Activated T-cell treated with anti-CD3 and anti-CD28 coated beads, Interleukin-2, amount 50 U/mL, for 24 hours (primary cell): ENCODE measurements around the gene SCN5A.

Experiments
- DNase-seq: peaks from one replicate; pipeline ENCODE4 v3.0.0-alpha.2; 2020
- H3K27ac Mint-ChIP-seq: 2 replicates; pipeline ENCODE4 v1.8.0; 2020; ENCODE audit warnings: mild to moderate bottlenecking, mixed read lengths
- H3K27me3 Mint-ChIP-seq: 2 replicates; pipeline ENCODE4 v1.8.0; 2020; ENCODE audit warnings: mixed read lengths
- H3K36me3 Mint-ChIP-seq: 2 replicates; pipeline ENCODE4 v1.8.0; 2020; ENCODE audit warnings: low read depth, mixed read lengths
- H3K4me1 Mint-ChIP-seq: 2 replicates; pipeline ENCODE4 v1.8.0; 2020; ENCODE audit warnings: low read depth, mixed read lengths
- H3K4me3 Mint-ChIP-seq: 2 replicates; pipeline ENCODE4 v1.8.0; 2020; ENCODE audit warnings: mild to moderate bottlenecking, moderate library complexity, mixed read lengths
- H3K9me3 Mint-ChIP-seq: 2 replicates; pipeline ENCODE4 v1.8.0; 2020; ENCODE audit warnings: mixed read lengths

SCN5A gene

GRCh38 chr3:38608086-38608775 lies 41.3 kb downstream of the SCN5A start:
- H3K36me3 Mint-ChIP-seq = no peaks in the 10 kb centered on the region
- no peak for DNase-seq
- H3K4me1 Mint-ChIP-seq = no peaks in the 10 kb centered on the region
- no peaks in the 10 kb centered on the region for H3K27me3 Mint-ChIP-seq
- no peaks in the 10 kb centered on the region for H3K9me3 Mint-ChIP-seq
- H3K27ac Mint-ChIP-seq = no peak overlapping the region
- H3K4me3 Mint-ChIP-seq = no peak overlapping the region

DNA sequence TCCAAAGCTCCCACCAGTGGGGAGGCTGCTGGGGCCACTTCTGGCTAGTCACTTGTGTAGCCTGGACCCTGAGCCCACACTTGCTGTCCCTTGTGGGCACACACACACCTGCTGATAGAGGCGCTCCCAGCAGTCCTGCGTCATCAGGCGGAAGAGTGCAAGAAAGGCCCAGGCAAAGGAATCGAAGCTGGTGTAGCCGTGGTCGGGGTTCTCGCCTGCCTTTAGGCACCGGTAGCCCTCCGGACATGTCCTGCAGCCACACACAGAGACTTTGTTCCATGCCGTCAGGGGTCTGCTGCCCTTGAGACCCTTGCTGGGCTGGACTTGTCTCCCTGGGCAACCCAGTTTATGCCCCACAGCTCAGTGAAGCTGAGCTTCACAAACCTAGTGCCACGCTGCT lies 42.9 kb downstream of the SCN5A start:
- Mint-ChIP-seq H3K36me3 (no peaks in the 10 kb centered on the region), H3K27ac (no peak overlapping the region), H3K27me3 (no peaks in the 10 kb centered on the region), H3K9me3 (no peaks in the 10 kb centered on the region), H3K4me3 (no peak overlapping the region), H3K4me1 (no peaks in the 10 kb centered on the region)
- no peak for DNase-seq

- Mint-ChIP-seq H3K27me3 (no peaks in the 10 kb centered on the region), H3K4me1 (no peaks in the 10 kb centered on the region), H3K27ac (no peak overlapping the region), H3K4me3 (no peak overlapping the region), H3K9me3 (no peaks in the 10 kb centered on the region), H3K36me3 (no peaks in the 10 kb centered on the region)
- DNase-seq = no peak
These were observed 43.5 kb downstream of the SCN5A start for GRCh38 chr3:38605981-38606380.

- Mint-ChIP-seq H3K4me1 (no peaks in the 10 kb centered on the region), H3K4me3 (no peak overlapping the region), H3K27ac (no peak overlapping the region), H3K27me3 (no peaks in the 10 kb centered on the region), H3K9me3 (no peaks in the 10 kb centered on the region), H3K36me3 (no peaks in the 10 kb centered on the region)
- no peak for DNase-seq
These were observed 45.2 kb downstream of the SCN5A start for GRCh38 chr3:38604246-38604645.

DNA sequence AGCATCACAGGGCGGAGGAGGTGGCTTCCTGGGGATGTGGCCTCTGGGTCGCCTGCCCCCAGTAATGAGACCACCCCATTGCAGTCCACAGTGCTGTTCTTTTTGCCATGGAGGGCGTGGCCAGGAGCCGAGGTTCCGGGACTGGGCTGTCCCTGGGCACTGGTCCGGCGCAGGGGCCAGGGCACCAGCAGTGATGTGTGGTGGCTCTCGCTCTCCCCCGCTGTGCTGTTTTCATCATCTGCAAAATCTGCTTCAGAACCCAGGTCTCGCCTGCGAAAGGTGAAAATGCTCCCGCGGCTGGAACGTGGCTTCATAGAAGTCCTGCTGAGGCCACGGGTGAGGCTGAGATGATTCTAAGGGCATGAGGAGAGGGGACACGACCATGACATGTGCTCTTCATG lies 45.8 kb downstream of the SCN5A start:
- peaks cover under 1% of the 10 kb centered on the region for H3K27me3 Mint-ChIP-seq
- no peak overlapping the region for H3K4me3 Mint-ChIP-seq
- H3K4me1 Mint-ChIP-seq = no peaks in the 10 kb centered on the region
- H3K27ac Mint-ChIP-seq = no peak overlapping the region
- DNase-seq = no peak
- H3K9me3 Mint-ChIP-seq = no peaks in the 10 kb centered on the region
- H3K36me3 Mint-ChIP-seq = no peaks in the 10 kb centered on the region

DNA sequence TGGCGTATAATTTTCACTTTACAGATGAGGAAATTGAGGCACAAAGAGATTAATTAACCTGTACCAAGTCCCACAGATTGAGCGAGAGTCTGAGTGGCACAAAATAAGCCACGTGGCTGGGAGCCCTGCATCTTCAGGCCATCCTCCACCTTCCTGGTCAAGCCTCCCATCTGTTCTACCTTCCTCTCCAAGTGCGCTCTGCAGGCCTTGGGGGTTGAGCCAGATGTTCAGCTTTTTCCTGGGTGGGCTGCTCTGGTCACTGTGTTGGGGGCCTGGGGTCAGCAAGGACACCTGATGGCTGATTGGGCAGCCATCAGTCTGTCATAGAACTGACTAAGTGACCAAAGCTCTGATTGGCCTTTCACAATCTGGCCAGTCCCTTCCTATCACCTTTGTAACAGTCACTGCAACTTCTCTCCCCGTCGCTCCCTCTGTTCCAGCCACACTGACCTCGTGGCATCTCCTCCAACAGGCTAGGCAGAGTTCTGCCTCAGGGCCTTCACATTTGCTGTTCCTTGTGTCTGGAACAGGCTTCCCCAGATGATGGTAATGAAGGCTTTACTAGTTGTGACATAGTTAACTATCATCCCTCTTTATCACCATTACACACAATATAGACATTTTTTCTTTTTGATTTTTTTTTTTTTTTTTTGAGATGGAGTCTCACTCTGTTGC lies 46.8 kb downstream of the SCN5A start:
- Mint-ChIP-seq H3K27me3 (peaks cover 11% of the 10 kb centered on the region), H3K36me3 (no peaks in the 10 kb centered on the region), H3K4me1 (no peaks in the 10 kb centered on the region), H3K9me3 (no peaks in the 10 kb centered on the region), H3K4me3 (no peak overlapping the region), H3K27ac (no peak overlapping the region)
- no peak for DNase-seq

GRCh38 chr3:38601956-38602550 lies 47.4 kb downstream of the SCN5A start:
- Mint-ChIP-seq H3K27ac (no peak overlapping the region), H3K27me3 (peaks cover 17% of the 10 kb centered on the region), H3K4me1 (no peaks in the 10 kb centered on the region), H3K9me3 (no peaks in the 10 kb centered on the region), H3K36me3 (no peaks in the 10 kb centered on the region), H3K4me3 (no peak overlapping the region)
- no peak for DNase-seq

DNA sequence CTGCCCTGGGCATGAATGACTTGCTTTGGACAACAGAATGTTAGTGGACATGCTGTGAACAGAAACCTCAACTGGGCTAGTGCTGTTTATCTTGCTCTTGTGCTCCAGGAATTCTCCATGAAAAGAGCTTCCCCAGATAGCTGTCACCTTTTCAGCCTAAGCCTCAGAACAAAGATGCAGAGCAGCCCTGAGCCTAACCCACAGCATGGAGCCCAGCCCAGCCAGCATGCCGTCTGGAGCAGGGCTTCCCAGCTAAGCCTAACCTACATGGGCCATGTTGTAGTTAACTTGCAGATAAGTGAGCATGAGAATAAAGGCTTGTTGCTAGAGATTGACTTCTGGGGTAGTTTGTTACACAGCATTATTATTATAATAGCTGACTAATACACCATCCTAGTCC lies 48.9 kb downstream of the SCN5A start:
- Mint-ChIP-seq H3K9me3 (no peaks in the 10 kb centered on the region), H3K4me1 (no peaks in the 10 kb centered on the region), H3K27me3 (peaks cover 25% of the 10 kb centered on the region), H3K36me3 (no peaks in the 10 kb centered on the region), H3K27ac (no peak overlapping the region), H3K4me3 (no peak overlapping the region)
- no peak for DNase-seq

DNA sequence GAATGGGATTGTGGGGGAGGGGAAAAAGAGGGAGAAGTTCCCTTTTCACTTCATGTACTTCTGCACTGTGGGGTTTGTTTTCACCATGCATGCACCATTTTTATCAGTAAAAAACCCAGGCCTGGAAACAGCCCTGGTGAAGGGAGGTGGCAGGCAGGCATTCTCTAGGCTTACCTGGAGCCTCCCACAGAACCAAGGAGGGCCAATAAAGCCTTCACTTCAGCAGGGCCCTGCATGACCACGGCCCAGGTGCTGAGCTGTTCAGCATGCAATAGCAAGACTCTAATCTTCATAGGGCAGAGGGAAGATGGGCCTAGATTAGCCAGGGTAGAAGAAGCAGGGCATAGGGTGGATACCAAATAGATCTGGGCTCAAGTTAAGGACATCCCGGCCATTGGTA lies 49.6 kb downstream of the SCN5A start:
- Mint-ChIP-seq H3K4me3 (no peak overlapping the region), H3K4me1 (no peaks in the 10 kb centered on the region), H3K27ac (no peak overlapping the region), H3K27me3 (peaks cover 30% of the 10 kb centered on the region), H3K36me3 (no peaks in the 10 kb centered on the region), H3K9me3 (no peaks in the 10 kb centered on the region)
- no peak for DNase-seq

DNA sequence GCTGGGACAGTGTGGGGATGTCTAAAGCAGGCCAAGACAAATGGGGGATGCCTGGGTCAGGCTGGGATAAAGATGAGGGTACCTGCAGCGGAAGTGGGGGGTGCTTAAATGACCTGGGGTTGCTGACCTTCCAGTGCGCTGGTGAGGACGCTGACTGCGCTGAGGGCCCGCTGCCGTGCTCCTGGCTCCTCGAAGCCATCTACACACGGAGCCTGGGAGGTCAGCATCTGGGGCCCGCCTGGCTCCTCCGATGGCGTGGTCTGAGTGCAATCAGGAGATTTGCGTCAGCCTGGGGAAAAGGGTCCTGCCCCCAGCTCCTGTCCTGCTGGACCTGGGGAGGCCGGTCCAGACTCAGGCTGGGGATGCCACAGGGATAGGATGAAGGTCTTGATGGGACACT lies 50.7 kb downstream of the SCN5A start:
- Mint-ChIP-seq H3K36me3 (no peaks in the 10 kb centered on the region), H3K27me3 (peaks cover 35% of the 10 kb centered on the region), H3K27ac (no peak overlapping the region)

GRCh38 chr3:38597502-38598060 lies 51.9 kb downstream of the SCN5A start:
- peaks cover 35% of the 10 kb centered on the region for H3K27me3 Mint-ChIP-seq
- no peak for DNase-seq
- no peak overlapping the region for H3K27ac Mint-ChIP-seq
- no peaks in the 10 kb centered on the region for H3K4me1 Mint-ChIP-seq
- no peaks in the 10 kb centered on the region for H3K36me3 Mint-ChIP-seq
- no peak overlapping the region for H3K4me3 Mint-ChIP-seq
- H3K9me3 Mint-ChIP-seq = no peaks in the 10 kb centered on the region

More for the DNA sequence above, 50.7 kb downstream of the SCN5A start:
- Mint-ChIP-seq H3K9me3 (no peaks in the 10 kb centered on the region), H3K4me1 (no peaks in the 10 kb centered on the region), H3K4me3 (no peak overlapping the region)
- DNase-seq = no peak

DNA sequence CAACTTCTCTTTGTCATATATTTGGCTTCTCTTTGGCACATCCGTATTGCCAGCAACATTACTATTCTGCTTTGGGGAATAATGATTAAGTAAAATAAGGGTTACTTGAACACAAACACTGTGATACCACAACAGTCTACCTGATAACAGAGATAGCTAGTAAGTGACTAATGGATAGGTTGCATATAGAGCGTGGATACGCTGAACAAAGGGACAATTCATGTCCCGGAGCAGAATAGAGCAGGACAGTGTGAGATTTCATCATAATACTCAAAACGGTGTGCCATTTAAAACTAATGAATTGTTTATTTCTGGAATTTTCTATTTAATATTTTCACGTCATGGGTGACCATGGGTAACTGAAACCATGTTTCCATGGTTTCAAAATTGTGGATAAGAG lies 54.1 kb downstream of the SCN5A start:
- DNase-seq = no peak
- H3K36me3 Mint-ChIP-seq = no peaks in the 10 kb centered on the region
- no peaks in the 10 kb centered on the region for H3K4me1 Mint-ChIP-seq
- no peak overlapping the region for H3K27ac Mint-ChIP-seq
- no peak overlapping the region for H3K4me3 Mint-ChIP-seq
- peaks cover 40% of the 10 kb centered on the region for H3K27me3 Mint-ChIP-seq
- no peaks in the 10 kb centered on the region for H3K9me3 Mint-ChIP-seq

DNA sequence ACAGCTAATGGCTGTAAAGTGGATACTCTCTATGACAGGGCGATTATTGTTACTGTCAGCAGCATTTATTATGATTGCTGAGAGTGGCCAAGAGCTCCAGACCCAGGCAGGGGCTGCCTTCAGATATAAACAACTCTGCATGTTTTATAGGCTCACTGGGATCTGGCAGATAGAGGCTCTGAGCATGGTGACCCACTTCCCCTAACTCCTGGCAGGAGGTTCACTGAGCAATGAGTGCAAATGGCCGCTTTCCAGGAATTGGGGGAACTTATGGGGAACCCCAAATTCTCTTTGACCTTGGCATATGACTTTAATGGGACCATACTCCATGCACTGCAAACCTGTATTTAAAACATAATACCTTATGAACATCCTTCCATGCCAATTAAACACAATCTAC lies 59.0 kb downstream of the SCN5A start:
- peak; percentile 2 for DNase-seq
- Mint-ChIP-seq H3K27me3 (peaks cover 15% of the 10 kb centered on the region), H3K4me1 (no peaks in the 10 kb centered on the region), H3K27ac (no peak overlapping the region), H3K4me3 (no peak overlapping the region), H3K36me3 (no peaks in the 10 kb centered on the region), H3K9me3 (no peaks in the 10 kb centered on the region)

DNA sequence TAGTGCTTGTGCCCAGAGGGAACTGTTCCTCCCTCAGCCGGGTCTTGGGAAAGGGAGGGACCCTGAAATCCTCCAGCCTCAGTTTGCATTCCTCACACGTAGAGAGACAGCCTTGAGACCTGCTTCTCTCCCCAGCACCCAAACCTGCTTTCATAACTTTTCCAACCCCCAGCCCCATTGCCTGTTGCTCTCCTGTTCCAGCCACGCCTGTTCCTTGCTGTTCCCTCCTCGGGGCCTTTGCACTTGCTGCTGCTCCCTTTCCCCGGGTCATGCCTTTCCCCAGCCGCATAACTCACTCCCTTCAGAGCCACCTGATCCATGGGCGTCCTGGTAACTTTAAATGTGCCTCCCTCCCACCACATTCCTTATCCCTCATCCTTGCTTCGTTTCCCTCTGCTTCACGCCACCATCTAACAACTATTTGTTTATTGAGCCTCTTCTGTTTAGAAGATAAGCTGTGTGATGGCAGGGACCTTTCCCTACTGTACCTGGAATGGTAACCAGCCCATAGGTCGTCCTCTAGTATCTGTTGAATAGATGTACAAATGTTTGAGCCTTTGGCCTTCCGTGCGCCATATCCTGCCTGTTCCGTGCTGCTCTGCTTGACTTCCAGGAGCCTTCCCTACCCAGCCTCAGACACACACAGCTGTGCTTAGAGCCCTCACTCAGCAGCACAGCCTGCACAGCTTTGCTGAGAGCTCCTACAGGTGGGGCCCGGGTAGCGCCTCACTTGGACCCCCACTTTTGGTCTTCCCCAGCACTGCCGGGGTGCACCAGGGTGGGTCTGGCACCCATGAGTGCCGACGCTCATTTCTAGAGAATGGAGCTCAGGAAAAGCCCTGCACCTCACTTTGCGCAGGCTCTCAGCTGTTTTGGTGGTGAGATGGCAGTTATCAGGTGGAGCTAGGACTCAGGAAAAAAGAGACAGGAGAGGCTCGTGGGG lies 60.2 kb downstream of the SCN5A start:
- Mint-ChIP-seq H3K4me3 (no peak overlapping the region), H3K4me1 (no peaks in the 10 kb centered on the region), H3K27me3 (peaks cover 5% of the 10 kb centered on the region), H3K27ac (no peak overlapping the region), H3K9me3 (no peaks in the 10 kb centered on the region), H3K36me3 (no peaks in the 10 kb centered on the region)
- DNase-seq = peak; percentile 6
